Esophagus muscularis mucosa (tissue), 3 donors: Measurements from ENCODE around the gene KRTAP9-3.
"Not testable (repeated sequence)": the region's sequence is repeated elsewhere in the genome, so short reads cannot be mapped to it uniquely, and the experiment has no call there.

Source experiments
- POLR2A ChIP-seq: fragments of 450-650 bp; IDR thresholded peaks from one replicate; pipeline ENCODE4 v1.6.1; 2017; ENCODE audit warnings: antibody characterized with exemption, moderate library complexity, mild to moderate bottlenecking, low read depth
- TF ChIP-seq, protein P1 (sequence below), 3 experiments: fragments of 200-600 bp in 2 of 3; fragments of 450-650 bp in 1 of 3; sonication (generic) in 2 of 3; IDR thresholded peaks; one replicate each; pipeline ENCODE4 v1.5.1; 2017 to 2019; ENCODE audit warnings: antibody characterized with exemption in 3 of 3, mild to moderate bottlenecking in 2 of 3, moderate library complexity in 1 of 3

DNA sequence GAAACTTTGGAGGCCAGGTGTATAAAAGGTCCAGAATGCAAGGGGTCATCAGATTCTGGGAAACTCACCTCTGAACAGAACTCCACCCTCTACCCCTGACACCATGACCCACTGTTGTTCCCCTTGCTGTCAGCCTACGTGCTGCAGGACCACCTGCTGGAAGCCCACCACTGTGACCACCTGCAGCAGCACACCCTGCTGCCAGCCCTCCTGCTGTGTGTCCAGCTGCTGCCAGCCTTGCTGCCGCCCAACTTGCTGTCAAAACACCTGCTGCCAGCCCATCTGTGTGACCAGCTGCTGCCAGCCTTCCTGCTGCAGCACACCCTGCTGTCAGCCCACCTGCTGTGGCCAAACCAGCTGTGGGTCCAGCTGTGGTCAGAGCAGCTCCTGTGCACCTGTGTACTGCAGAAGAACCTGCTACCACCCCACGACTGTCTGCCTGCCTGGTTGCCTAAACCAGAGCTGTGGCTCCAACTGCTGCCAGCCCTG, 5.7 kb downstream of the KRTAP9-3 start, which contains the start of gene KRTAP9-8:
- TF ChIP-seq, protein P1, sequence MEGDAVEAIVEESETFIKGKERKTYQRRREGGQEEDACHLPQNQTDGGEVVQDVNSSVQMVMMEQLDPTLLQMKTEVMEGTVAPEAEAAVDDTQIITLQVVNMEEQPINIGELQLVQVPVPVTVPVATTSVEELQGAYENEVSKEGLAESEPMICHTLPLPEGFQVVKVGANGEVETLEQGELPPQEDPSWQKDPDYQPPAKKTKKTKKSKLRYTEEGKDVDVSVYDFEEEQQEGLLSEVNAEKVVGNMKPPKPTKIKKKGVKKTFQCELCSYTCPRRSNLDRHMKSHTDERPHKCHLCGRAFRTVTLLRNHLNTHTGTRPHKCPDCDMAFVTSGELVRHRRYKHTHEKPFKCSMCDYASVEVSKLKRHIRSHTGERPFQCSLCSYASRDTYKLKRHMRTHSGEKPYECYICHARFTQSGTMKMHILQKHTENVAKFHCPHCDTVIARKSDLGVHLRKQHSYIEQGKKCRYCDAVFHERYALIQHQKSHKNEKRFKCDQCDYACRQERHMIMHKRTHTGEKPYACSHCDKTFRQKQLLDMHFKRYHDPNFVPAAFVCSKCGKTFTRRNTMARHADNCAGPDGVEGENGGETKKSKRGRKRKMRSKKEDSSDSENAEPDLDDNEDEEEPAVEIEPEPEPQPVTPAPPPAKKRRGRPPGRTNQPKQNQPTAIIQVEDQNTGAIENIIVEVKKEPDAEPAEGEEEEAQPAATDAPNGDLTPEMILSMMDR (IDR thresholded peaks at IDR 0.05), result not testable (repeated sequence)
- not testable (repeated sequence) for TF ChIP-seq POLR2A
